C4-2B (cell line): ENCODE measurements around the gene RASA2.

ENCODE experiments used
- ZFX ChIP-seq: fragments of 450-650 bp; IDR thresholded peaks from 2 replicates; pipeline ENCODE4 v1.6.1; 2017
- TF ChIP-seq, protein P1 (sequence below): fragments of 450-650 bp; conservative IDR thresholded peaks from 2 replicates; pipeline ENCODE4 v1.5.1; 2017; ENCODE audit warnings: mild to moderate bottlenecking

GRCh38 chr3:141530415-141530768 lies 43.6 kb downstream of the RASA2 start:
- TF ChIP-seq, protein P1, sequence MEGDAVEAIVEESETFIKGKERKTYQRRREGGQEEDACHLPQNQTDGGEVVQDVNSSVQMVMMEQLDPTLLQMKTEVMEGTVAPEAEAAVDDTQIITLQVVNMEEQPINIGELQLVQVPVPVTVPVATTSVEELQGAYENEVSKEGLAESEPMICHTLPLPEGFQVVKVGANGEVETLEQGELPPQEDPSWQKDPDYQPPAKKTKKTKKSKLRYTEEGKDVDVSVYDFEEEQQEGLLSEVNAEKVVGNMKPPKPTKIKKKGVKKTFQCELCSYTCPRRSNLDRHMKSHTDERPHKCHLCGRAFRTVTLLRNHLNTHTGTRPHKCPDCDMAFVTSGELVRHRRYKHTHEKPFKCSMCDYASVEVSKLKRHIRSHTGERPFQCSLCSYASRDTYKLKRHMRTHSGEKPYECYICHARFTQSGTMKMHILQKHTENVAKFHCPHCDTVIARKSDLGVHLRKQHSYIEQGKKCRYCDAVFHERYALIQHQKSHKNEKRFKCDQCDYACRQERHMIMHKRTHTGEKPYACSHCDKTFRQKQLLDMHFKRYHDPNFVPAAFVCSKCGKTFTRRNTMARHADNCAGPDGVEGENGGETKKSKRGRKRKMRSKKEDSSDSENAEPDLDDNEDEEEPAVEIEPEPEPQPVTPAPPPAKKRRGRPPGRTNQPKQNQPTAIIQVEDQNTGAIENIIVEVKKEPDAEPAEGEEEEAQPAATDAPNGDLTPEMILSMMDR = no peak
- TF ChIP-seq ZFX = no peak
